Measurements from ENCODE around the gene IGF1R.

The IGF1R gene

DNA sequence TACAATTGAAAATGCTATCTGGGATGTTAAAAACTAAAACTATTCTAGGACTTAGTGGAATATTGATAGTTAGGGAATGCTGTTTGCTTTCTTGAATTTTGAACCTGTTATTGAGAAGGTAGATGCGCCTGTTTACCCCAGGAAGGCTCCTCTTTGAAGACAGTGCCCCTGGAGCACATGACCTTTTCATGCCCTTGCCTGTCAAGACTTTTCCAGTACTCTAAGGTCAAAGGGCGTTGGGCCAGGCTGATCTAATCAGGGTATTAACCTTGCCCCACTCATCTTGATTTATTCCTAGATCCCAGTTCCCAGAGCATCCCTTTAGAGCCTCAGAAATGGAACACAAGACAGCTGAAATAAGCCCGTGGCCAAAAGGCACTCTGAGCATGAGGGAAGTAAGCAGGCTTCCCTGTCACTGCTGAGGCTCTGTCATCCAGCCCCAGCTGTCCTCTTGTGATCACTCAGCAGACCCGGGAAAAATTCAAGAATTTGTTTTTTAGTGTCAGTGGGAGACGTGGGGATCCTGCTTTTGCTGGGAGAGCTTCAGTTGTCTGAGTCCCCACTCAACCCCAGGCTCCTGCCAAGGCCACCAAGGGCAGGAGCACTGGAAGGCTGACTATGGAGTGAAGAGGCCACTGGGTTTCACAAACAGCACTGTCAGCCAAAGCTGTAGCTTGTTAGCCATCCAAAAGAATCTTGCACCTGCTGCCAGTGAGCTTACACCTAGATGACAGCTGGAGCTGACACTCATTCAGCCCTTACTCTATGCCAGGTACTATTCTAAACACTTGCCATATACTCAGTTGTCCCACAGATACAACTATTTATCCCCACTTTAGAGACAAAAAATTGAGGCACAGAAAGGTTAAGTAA is 190.3 kb downstream of the IGF1R start:
- no peak for DNase-seq

DNA sequence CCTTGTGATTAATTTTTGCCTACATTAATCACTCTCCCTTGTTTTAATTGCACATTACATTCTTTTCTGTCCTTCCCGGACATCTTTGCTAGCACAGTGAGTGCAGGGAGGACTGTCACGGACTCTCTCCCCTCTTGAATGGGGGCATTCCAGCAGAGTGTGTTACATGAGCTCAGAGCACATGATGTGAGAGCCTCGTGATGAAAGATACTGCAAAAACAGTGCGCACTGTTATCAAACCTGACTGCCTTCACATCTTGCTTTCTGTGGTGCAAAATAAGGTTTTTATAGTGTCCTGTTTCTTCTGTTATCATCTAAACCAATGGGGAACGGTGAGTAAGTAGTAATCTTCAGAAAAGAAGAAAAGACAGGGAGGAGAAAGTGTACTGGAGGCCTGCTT is 191.7 kb downstream of the IGF1R start:
- DNase-seq = no peak

DNA sequence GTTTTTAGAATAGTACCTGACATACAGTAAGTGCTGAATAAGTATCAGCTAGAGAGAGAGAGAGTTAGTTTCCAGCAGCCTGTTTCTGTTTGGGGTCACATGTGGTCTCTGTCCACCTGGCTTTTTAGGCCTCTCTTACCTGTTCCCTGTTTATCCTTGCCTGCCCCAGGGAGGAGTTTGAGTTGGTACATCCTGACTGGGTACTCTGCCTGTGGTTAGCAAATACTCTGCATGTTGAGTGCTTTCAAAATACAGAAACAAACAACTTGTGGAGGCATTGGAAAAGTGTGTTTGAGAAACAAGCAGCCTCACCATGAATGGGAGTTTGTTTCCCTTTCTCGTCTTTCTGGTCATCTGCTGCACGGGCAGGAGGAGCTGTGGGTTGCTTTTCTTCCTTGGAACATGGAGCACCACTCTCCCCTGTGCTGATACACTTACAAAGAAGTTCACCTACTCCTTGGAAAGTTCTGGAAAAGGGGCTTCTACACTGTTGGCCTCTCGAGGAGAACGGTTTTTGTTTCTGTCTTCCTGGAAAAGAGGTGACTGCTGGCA is 193.2 kb downstream of the IGF1R start:
- no peak for DNase-seq

DNA sequence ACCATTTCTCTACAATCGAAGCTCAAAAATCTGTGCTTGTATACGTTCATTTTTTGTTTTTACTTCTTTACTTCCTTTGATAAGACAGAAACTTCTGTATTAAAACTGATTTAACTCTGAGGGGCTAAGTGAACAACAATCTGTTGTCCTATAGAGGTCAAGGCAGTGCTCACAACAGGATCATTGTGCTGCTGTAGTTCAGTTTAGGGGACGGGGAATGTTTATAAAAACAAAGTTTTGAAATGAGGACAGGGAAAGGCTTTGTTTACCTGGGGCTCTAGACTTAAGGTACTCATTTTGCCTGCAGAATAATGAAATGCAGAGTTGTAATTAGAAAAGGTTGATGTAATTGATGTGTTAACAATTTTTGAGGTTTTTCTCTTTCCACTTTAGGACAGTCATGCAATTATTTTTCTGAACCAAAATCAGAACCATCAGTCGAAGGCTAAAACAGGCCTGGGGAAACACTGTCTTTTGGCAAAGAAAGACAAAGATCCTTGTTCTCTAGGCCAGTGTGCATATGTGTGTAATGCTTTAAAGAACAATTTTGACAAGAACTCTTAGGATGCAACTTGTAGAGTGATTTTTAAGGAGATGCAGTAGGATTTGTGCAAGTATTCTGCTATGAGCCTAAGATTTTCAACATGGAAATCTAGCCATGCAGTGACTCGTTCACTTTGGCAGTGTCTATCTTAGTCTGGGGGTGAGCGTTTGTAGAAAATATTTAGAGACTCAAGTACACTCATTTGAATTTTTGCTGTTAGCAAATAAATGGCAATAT is 194.0 kb downstream of the IGF1R start:
- DNase-seq = no peak

DNA sequence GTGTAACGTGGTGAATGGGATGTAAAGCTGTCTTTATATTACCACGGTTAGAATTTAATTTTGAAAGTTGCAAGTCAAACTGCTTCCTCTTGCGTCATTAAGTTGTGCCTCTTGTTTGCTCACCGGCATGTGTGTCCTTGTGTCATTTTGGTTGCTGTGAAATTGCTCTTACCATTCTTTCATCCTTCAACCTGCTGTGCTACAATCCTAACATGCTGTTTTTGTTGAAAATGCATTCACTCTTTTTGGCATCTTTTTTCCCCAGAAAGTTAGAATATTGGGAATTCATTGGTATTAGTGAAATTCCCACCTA is 194.6 kb downstream of the IGF1R start:
- no peak for DNase-seq

DNA sequence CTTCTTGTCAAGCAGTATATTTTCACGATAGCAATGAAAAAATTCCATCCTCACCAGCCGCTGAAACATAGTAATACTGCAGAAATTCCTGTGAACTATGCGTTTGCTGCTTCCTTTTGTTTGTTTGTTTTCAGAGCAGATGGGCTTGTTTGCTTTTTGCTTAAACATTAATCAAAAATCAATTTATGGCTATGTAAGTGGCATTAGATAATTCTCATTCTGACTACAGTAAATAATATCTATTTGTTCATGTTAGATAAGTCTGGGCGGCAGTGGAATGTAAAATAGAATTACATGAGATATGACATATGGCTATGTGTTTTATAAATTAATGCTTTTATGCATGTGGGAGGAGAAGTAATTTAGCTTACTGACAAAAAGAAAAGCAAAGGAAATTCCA is 195.5 kb downstream of the IGF1R start:
- DNase-seq = no peak

DNA sequence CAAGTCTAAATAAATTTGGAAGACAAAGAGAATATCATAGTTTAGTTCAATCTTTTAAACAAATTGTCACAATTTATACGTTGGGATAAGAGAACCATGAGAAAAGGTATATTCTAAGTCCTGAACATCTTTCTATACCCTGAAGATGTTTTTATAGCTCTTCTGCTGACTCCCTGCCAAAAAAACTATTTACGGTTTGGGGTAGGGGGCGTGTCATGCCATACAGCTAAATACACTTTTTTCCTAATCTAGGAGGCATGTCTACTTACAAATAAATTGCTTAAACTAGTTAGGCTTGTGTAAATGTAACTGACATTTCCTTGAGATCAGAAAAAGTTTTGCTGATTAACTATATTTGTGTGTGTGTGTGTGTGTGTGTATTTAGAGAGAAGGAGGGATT is 195.9 kb downstream of the IGF1R start:
- DNase-seq = no peak

DNA sequence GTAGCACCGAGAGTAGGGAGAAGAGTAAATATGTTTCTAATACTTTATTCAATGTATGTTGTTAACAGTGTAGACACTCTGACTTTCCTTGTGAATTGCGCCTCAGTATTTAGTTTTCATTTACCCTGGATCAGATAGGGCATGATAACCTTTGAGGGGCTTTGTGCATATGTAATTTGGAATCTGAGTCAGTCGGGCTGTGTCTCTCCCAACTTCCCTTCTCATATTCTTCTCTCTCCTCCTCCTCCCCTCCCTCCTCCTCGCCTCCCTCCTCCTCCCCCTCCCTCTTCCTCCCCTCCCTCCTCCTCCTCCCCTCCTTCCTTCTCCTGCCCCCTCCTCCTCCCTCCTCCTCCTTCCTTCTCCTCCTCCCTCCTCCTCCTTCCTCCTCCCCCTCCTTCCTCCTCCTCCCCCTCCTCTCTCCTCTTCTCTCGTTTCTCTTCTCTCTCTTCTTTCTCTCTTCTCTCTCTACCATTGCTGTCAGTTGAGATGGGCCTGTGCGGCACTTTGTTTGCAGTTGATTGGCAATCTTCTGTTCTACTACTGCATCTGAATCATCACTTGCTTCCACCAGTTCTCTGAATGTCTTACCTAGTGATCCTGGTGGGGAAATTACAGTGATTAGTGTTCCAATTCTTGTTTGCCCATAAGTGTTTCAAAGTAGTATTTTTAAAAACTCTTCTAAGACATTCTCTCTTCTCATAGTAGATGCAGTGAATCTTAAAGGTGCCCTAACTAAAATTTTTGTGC is 197.0 kb downstream of the IGF1R start:
- DNase-seq = no peak

DNA sequence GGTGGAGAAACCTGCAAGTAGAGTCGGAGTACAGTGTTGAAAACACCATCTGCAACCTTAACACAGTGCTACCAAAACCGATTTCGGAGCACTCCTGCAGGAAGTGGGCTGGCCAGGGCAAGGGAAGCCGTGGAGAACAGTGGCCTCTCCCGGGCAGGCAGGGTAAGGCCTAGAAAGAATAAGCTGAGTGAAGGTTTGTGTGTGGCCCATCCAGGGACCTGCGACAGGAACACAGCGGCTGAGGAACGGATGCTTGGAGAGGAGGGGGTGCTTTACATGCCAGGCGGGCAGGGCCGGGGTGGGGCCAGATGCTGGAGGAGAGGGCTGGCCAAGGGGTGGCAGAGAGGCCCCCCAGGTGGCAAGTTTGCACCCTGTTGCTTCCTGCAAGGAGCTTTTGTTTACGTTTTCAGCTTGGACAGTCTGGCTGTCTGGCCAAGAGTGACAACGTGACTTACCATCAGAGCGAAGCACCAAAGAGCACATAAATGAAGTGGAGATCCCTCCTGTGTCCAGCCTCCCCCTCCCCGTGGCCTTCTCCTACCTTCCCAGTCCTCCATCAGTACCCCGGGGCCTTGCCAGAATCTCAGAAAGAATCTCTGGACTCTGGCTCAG is 202.7 kb downstream of the IGF1R start:
- DNase-seq = peak; percentile 51

DNA sequence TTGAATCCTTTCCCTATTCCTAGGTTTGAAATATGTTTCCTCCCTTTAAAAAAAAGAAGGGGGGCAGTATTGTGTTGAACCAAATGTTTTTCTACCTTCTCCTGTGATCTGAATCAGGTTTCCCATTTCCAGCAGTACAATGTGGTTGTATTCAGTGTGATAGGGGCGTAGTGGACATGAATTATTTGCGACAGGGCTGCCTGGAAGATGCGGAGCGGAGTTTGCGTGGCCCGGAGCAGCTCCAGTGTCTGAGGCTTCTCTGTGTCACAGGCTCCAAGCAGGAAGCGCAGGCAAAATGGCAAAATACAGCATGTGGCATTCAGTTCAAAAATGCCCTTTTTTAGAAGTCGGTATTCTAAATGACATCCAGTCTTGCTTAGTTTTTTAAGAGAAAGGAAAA is 204.8 kb downstream of the IGF1R start:
- DNase-seq = peak; percentile 52

DNA sequence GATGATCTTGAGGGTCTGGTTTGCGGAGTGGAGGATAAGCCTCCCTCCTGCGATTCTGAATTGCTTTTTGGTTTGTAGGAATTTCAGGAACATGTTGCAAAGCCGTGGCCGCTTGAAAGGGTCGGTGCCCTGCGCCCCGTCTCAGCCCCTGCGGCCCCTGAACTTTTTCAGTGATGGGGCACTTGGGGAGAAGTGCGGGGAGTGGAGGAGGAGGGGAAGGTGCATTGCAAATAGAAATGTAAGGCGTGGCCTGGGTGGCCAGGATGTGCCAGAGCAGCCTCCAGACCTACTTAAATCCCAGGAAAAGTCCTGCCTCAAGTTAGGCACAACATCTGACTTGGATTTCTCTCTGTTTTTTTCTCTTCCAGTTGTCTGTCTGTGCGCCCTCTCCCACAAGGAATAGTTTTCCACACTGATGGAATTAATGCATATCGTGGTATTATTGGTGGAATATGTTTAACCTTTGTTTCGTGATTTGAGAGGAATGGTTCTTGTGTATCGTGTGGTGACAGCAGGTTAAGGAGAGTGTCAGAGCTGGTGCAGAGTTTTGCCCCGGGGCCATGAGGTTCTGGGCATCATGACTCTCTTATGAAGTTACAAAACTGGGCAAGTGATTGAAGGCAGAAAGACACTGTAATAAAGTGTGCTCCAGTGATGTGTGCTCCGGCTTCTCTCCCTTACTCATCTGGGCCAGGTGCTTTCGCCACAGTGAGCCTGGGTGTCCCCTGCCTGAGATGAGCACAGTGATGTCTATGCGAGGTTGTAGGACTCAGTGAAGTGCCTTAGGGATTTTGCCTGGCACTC is 205.5 kb downstream of the IGF1R start:
- no peak for DNase-seq

DNA sequence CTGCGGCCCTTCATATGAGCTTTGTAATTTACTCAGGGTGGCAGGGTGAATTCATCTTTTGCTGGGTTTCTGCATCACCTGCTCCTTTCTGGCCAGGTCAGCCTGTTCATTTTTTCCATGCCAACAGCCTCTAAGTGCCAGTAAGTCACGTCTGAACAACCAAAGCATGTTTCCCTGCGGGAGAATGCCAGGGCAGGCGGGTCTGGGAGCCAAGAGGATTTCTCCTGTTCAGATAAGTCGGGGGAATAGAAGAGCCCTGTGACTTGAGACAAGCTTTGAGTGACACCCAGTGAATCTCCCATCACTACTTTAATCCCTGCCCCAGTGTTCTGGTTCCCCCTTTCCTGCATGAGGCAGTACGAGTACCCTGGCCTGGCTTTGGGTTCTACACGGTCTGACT is 206.2 kb downstream of the IGF1R start:
- DNase-seq = no peak

DNA sequence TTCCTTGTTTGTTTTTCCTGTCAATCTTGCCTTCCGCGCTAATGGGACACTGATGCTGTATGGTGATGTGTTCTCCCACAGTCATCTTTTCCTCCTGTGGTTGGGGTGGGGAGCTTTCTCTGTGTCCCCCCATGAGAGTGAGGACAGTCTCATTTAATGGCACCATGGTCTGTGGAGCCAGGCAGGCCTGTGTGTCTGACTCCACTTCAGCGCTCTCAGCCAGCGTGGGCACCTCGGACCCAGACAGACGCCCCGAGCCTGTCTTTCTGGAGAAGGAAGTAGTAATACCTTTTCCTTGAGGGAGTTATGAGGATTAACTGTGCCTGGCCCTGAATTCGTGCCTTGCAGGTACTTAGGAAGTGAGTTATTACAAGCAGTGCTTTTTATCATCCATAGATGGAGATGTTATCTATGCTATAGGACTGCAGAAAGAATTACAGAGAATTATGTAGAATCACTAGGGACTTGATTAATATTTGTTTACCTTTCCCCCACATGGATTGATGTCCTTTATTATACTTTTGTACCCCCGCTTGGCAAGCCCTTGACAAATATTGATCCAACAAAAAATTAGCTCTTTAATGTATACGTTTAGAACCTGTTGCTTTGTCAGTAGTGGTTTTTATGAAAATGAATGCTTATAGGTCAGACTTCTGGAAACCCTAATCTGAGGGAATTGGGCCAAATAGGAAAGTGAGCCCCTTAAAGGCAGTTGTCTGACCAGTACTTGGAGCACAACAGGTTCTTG is 206.9 kb downstream of the IGF1R start:
- DNase-seq = no peak

DNA sequence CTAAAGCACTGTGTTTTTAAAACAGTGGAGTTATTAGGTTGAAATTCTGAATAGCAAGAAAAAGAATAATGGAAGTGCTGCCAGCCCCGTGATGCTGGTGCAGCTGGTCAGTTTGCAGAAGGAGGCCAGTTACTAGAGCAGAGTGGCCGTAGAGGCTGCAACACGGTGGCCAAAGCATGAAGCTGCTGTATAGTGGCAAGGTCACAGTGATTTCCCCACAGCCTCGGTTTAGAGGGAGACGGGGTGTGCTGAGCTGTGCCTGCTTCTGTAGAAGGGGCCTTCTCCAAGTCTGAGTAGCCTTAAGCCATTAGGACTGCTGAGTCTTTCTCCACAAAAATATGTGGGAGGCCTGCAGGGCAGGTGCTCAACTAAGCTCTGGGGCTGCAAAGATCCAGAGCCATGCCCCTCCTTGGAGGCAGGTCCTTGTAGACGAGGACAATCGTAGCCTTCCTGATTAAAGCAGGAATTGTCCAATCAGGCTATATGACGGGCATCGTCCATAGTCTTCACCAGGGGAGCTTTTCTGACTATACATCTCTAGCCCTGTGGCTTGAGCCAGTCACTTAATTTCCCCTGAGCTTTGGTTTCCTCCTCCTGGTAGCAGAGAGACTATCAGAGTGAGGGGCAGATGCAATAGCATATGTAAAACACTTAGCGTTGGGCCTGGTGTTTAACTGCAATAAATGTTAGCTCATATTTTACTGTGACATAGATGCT is 207.6 kb downstream of the IGF1R start:
- DNase-seq = no peak

DNA sequence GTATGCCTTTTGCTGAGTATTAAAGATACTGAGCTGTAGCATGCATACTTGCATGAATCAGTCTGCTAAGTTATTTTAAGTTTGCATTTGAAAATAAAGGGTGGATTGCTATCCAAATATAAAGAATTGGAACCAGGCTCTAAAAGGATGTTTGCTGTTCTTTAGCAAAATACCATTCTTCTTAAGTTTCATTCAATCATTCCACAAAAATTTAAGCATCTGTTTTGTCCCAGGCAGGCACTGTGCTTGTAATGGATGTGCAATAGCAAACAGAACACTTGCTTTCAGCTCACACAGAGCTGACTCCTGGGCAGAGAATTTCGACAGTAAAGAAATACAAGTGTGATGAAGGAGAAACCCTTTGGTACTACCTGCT is 208.2 kb downstream of the IGF1R start:
- no peak for DNase-seq

DNA sequence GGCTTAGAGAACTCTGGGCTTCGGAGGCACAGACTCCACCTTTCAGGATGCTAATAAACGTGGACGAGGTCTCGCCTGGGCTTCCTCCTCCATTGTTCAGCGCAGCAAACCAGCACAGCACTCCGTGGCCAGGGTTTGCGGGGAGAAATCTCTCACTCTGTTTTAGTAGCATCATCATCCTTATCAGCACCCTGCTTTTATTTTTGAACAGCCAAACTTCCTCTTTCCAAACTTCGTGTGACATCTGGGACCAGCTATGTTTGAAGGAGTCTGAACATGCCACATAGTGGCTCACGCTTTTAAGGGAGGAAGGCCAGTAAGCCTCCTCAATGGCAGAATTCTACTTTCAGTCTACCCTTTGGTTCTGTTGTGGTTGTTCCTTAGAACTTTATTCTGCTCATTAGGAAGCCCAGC is 210.3 kb downstream of the IGF1R start:
- DNase-seq = no peak

DNA sequence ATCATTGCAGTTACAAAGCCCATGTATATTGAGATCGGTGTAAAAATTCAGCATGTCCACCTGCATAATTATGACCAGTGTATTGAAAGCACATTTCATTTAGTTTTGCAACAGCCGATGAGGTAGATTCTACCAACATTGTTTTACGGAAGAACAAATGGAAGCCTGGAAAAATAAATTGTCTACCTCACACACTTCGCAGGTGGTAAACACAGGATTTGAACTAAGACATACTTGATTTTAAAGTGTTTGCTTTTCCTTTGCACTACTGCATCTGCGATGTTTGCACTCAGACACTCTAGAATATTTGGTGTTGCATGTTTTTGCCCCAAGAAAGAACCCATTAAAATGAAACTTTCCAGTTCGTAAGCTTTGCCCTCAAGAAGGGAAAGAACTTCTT is 210.8 kb downstream of the IGF1R start:
- no peak for DNase-seq

DNA sequence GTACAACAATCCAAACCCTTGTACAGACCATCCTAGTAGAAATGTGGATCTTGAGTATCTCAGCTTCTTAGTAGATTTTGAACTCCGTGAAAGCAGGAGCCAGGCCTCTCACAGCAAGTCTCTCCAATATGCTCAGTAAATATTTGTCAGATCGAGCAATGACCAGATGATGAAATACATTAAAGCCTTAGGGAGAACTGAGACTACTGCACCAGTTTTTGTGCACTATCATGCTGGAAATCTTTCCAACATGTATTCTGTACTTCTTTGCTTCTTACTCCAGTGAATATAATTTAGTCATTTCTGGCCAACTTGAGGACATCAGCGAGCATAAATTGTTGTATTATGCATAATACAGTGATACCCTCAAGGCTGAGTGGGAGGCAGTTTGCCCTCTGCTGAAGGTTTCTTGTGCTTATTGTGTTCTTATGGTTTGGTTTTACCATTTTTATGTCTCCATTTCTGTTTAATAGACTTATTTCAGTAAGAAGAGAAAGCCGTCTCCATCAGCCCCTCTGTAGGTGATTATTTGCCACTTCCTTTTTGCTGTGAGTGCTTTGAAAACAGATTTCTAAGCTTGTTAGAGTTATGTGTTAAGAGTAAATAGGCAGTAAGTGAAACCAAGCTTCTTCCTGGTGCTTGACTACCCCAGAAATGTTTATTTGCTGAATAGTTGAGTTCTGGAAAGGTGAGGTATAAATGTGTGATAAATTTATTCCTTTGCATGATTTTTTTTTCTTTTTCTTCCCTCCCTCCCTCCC is 212.1 kb downstream of the IGF1R start:
- no peak for DNase-seq

DNA sequence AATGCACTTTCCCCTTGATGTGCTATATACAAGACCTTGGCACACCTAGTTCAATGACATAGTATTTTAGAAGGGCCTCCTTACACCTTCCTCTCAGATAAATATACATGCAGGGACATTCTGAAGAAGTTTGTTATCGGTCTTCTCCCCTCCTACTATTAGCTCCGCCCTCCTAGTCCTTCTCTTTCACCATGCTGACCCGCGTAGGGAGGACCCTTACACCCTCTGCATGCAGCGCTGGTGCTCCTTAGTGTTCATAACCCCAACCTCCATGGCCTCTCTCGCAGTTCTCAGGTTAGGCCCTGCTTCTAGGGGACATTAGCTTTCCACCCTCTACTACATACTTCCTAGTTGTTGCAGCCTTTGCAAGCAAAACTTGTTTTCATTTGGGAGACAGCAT is 212.8 kb downstream of the IGF1R start:
- no peak for DNase-seq

DNA sequence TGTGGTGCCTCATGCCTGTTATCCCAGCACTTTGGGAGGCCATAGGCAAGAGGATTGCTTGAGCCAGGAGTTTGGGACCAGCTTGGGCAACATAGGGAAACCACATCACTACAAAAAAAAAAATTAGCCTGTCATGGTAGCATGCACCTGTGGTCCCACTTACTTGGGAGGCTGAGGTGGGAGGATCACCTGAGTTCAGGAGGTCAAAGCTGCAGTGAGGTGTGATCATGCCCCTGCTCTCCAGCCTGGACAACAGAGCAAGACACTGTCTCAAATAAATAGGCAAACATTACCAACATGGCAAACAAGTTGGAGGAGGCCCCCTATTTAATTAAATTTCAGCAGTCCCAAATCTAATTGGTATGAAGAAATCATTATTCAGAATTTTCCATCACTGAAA is 215.6 kb downstream of the IGF1R start:
- DNase-seq = no peak

Data from effector CD4-positive, alpha-beta T cell (primary cell).